ENCODE data around the gene GPATCH1. TPM values are rescaled to one million over a fixed set of nuclear protein-coding genes. Genes with fewer than 3 reads are reported as not detected.

GPATCH1 gene
- total and polyA plus RNA-seq, 9 of the 15 experiments (the other 6 are each of a cell fraction or from before 2014, with no cell fraction given), result 3.7 to 9.7 (median 7.7) TPM

DNA sequence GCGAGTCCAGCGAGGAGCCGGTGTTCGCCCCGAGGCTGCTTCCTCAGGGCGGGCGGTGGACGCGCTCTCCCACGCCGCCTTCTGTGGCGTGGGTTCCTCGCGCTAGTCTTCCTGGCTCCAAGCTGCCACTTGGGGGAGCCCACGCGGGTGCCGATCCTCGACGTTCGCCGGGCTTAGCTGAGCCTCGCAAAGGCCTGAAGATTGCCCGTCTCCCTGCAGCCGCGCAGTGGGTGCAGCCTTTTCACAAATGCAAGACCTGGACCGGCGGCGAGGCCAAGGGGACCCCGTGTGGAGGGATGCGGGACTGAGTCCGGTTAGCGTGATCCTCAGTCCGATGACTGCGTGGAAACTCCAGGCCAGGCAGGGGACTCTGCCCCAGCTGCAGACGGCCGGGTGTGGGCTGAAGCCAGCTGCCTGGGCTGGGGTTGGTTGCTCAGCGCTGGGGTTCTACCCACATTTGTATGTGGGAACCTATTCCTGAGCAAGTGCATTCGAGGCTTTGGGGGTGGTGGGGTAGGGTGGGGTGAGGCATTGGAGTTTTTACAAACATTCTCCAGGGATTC lies 96.5 kb downstream of the GPATCH1 start (continued):
- no peak for TF ChIP-seq IRF9 (tag; IDR thresholded peaks at IDR 0.05)
- TF ChIP-seq GABPB2 (CRISPR knock-in tag; conservative IDR thresholded peaks at IDR 0.05), result no peak
- no peak for TF ChIP-seq LARP7 (IDR thresholded peaks at IDR 0.05)
- no peak for TF ChIP-seq CREM (IDR thresholded peaks at IDR 0.05; ENCODE audit: low read depth)
- no peak; the same call in 1 of the 2 replicates for TF ChIP-seq FOXJ2 (tag; IDR thresholded peaks at IDR 0.05)
- no peak for TF ChIP-seq SPI1 (IDR thresholded peaks at IDR 0.05; ENCODE audit: borderline replicate concordance, low read depth, low read length)
- no peak for TF ChIP-seq MBD2 (IDR thresholded peaks at IDR 0.05; ENCODE audit: borderline replicate concordance, low read depth)
- TF ChIP-seq, protein P1, sequence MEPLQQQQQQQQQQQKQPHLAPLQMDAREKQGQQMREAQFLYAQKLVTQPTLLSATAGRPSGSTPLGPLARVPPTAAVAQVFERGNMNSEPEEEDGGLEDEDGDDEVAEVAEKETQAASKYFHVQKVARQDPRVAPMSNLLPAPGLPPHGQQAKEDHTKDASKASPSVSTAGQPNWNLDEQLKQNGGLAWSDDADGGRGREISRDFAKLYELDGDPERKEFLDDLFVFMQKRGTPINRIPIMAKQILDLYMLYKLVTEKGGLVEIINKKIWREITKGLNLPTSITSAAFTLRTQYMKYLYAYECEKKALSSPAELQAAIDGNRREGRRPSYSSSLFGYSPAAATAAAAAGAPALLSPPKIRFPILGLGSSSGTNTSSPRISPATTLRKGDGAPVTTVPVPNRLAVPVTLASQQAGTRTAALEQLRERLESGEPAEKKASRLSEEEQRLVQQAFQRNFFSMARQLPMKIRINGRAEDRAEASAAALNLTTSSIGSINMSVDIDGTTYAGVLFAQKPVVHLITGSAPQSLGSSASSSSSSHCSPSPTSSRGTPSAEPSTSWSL (CRISPR knock-in tag; IDR thresholded peaks at IDR 0.05; ENCODE audit: borderline replicate concordance), result no peak
- TF ChIP-seq NFIX (CRISPR knock-in tag; IDR thresholded peaks at IDR 0.05; ENCODE audit: low read depth), result no peak
- no peak for TF ChIP-seq RCOR1 (IDR thresholded peaks at IDR 0.05; ENCODE audit: borderline replicate concordance in 1 of 2, low read depth in 2 of 2, low read length in 2 of 2)
- no peak for TF ChIP-seq RNF219 (CRISPR knock-in tag; IDR thresholded peaks at IDR 0.05)
- TF ChIP-seq NR2C1 (IDR thresholded peaks at IDR 0.05), result no peak
- no peak for TF ChIP-seq NR2C1 (tag; IDR thresholded peaks at IDR 0.05)
- no peak for TF ChIP-seq SMARCE1 (IDR thresholded peaks at IDR 0.05)
- TF ChIP-seq CBX8 (IDR thresholded peaks at IDR 0.05; ENCODE audit: borderline replicate concordance, extremely low read depth, low read depth, low read length, poor library complexity, severe bottlenecking), result no peak
- no peak for TF ChIP-seq ELK3 (CRISPR knock-in tag; IDR thresholded peaks at IDR 0.05)
- TF ChIP-seq CBX2 (IDR thresholded peaks at IDR 0.05; ENCODE audit: insufficient read depth, low read length, poor library complexity, severe bottlenecking), result no peak
- TF ChIP-seq HES1 (IDR thresholded peaks at IDR 0.05; ENCODE audit: low read depth), result no peak

All from K562 (cell line).